HG03064 (cell line): ENCODE measurements around the gene RPS6KA2.

ENCODE experiments used
- ATAC-seq: cut with Tn5 transposase; IDR thresholded peaks from one replicate; pipeline ENCODE4 v1.9.1; 2021; ENCODE audit warnings: low read depth; ENCODE audit not compliant: unreplicated experiment

RPS6KA2 gene

DNA sequence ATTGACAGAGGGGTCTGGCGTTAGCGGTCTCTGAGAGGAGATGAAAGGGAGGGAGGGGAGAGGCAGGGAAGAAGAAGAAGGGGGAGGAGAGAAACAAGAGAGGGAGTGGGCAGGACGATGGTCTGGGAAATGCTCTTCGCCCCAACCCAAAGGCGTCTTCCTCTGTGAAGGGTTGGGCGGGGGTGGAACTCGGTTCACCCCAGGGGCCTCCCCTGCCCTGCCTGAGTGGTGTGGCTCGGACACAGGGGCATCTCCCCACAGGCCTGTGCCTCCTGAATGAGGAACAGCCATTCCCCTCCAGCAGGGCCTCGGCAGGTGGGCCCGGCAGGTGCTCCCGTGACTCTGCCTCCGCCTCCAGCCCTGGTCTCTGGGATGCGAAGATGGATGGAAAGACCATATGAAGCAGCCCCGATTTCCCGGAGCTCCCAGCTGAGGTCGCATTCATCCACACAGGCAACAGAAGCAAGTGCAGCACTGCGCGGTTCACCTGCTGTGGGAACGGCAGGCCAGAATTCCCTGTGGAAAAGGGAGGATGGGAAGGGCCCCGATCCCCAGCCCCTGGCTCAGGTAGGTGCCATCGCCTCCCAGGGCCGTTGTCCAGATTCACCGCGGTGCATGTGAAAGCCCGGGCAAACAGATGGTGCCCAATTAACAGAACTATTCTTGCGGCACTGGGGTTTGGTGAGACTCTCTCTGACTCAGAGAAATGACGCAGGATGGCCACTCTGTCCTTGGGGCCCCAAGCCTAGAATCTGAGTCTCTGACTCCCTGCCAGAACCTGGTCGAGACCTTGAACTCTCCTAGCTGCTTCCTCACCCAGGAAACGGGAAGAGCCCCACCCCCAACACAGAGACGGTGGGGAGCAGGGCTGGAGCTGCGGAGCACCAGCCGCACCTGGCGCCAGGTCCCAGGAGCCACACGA, 29.4 kb upstream of the RPS6KA2 start:
- ATAC-seq, result no peak

DNA sequence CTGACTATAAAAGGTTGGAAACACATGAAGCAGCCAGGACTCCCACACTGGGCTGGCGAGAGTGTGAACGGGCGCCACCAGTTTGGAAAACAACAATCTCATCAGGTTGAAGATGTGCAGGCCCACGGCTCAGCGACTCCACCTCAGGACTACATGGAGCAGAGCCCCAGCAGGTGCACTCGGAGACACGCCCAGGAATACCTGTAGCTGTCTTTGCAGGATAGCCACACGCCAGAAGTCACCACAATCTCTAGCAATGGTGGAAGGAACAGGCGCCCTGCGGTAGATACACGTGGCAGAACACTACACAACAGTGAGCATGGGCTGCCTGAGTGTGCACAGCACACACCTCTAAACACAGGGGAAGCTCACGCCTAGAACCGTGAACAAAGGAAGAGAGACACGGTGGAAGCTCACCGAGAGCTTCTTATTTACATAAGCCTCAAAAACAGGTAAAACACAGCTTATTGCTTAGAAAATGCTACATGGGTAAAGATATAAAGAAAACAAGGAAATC, 28.7 kb upstream of the RPS6KA2 start:
- no peak for ATAC-seq

DNA sequence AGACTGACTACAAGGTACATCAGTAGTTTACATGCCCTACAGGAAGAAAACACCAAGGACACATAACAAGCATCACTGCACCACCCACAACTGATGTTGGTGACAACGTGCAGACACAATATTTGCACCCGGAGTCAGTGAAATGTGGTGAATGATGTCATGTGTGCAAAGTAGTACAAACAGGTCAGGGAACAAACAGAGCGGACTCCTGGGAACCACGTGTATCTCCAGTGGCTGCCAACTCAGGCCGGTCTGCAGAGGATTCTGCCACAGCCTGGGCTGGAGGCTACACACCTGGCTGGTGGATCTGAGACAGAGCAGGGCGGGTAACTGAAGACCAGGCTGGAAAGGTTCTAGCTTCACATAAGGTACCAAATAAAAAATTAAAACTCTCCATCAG, 28.2 kb upstream of the RPS6KA2 start:
- no peak for ATAC-seq

DNA sequence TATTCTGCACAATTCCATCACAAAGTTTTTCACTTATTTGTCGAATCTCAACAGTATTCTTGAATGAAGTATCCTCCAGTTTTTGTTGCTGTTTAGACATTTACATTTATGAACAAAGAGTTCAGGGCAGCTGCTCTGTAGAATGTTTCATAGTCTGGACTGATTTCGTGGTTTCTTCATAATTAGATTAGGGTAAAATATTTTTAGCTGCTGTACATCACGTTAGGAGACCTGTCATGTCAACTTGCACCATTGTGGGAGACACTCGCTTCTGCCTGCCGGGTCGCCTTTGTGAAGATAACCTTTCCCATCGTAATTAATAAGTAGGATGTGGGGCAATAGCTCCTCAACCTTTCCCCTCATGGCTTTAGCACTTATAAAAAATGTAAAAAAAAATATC, 27.5 kb upstream of the RPS6KA2 start:
- ATAC-seq, result no peak

DNA sequence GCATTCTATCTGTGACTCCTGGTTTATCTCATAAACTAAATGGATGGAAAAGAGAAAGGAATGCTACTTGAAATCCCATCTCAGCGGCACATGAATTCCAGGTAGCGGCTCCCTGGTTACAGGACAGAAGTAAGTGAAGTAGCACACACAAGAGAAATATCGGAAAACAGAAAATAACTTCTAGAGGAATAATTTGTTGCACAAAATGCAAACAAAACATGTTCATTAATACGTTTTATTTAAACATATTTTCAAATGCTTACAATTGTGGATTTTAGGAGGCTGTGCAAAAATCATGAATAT, 26.5 kb upstream of the RPS6KA2 start:
- no peak for ATAC-seq

DNA sequence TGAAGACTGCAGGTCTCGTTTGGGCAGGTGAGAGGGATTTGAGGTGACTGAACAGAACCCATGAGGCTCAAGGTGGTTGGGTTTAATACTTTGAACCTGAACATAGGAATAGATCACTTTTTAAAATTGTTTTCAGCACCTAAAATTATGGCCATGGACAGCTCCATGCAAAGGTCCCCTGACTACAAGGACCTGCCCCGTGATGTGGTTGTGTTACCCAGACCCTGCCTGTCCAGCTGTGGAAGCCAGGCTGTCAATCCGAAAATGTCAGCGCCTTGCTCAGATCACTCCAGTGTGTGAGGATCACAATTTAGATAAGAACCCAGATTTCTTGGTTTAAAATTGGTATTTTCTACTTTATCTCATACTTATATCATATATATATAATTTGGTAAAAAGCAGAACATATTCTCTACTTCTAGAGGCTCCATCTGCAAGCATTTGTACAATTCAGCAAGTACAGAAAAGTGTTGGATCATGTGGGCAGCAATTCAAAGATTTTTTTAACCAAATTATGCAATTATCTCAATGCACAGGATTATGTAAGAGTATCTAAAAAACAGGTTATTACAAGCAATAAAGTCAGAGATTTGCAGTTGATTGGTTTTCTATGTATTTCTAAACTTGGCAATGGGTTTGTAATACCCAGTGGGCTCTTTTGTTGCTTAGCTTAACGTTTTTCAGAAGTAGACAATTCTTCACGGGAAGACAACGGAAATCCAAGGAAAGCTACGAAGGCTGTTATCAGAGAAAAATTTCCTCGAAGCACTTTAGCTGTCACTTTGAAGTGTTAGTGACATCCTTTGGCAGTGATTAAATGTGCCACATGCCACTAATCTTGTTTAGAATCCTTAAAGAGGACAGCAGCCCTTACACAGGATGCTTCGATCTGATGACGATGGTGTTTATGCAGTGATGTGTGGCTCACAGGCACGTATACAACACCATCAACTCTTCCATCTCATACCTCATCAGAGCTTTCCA, 24.1 kb upstream of the RPS6KA2 start:
- no peak for ATAC-seq

DNA sequence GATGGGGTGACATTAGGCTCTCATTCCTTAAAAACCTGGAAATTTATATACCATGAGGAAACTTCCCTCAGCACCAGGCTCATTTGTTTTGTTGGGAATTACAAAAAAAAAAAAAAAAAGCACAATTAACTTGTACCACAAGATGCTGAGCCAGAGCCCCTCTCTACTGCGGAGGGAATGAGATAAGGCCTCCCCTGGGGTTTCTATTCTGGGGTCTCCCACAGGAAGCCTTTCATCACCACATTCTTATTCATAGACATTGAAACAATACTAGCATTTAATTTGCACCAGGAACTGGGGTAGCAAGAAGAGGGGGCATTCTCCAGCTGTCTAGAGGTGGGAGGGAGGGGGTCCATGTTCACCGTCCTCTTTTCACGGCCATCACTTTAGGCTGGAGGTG, 23.0 kb upstream of the RPS6KA2 start:
- no peak for ATAC-seq

DNA sequence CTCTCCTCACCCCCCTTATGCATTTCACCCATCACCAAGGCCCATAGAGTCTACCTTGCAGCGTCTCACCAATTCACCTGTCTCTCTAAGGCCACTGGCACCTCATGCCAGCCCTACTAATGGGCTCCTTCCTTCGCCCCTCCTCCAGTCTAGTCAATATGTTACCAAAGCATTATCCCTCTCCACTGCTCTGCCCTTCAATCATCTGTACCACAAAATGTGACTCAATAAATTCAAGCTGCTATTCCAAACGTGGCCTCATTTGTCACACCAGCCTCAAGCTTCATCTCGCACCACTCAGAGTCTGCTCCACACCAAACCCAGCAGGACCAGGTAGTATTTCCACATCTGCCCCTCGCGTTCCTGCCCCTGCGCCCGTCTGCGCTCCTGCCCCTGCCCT, 21.8 kb upstream of the RPS6KA2 start:
- no peak for ATAC-seq

DNA sequence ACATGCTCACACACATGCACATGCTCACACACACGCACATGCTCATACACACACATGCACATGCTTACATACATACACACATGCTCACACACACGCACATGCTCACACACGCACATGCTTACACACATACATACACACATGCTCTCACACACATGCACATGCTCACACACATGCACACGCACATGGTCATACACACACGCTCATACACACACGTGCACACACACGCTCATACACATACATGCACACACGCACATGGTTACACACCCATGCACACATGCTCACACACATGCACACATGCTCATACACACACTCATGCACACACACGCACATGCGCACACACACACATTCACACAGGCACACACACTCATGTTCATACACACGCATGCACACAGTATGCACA, 20.8 kb upstream of the RPS6KA2 start:
- no peak for ATAC-seq

DNA sequence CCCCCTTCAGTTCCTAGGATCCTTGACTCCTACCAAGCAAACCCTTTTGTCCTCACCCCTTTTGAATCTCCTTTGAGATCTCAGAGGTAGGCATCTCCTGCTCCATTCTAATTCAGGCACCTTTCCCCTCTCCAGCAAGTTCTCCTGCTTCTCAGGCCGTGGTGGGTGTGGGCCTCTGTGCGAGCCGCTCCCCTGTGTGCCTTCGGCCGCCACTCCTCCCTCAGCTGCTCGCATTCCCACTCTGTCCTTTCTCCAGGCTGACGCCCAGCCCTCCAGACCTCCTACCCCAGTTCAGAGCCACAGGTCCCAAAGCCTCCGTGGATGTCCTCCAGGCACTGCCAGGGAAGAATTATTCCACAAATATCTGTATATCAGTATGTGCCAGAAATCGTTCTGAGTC, 19.7 kb upstream of the RPS6KA2 start:
- no peak for ATAC-seq

DNA sequence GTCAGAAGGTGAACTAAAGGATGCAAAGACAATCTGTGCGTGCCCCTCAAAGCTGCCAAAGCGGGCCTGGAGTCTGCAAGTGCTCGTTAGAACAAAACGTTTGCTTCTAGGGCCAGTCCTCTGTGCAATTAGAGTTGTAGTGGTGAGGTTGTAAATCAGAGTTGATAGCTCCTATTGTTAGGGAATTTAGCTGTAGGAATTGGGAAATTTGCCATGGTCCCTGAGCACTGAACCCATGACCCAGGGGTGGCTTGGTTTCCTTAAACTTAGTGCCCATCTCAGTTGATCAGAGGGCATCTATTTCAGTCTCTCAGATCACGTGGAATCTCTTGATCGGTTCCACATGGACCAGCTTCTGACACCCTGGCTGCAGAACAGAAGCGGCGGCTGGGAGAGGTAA, 18.8 kb upstream of the RPS6KA2 start:
- no peak for ATAC-seq

DNA sequence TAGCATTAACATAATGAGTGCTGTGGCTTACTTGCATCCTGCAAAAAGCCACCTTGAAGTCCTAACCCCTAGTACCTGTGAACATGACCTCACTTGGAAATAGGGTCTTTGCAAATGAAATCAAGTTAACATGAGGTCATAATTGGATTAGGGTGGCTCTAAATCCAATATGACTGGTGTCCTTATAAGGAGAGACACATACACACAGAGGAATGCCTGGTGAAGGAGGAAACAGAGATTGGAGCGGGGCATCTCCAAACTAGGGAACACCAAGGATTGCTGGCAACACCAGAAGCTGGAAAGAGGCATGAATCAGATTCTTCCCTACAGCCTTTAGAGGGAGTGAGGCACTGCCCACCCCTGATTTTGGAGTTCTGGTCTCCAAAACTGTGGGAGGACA, 17.6 kb upstream of the RPS6KA2 start:
- ATAC-seq, result no peak

DNA sequence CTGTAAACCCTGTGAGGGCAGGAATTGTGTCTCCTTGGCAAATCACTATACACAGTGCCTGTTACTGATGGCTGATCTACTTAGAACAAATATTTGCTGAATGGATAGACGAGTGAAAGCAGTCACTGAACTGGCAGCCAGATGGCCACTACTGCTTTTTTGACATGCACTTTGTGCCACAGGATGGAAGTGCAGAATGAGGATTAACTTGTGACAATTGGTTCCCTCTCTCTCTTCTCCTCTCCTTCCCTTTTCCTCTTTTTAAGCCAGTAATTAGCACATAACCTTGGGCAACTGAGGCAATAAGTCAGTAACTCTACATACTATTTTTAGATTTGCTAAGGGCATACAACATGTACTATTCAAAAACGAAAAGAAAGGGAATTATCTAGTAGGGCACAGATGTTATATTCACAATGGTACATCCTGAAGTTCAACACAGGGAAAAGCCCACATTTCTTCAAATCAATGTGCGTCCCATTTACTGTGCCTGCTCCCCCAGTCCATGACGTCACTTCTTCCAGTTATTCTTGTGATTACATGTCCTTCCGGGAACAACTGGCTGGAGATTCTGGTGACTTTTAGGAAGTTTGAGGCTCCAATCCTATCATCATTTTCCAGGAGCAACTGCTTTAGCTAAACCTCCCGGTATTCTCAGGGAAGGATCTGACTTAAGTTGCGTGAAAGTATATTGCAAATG, 17.0 kb upstream of the RPS6KA2 start:
- ATAC-seq, result no peak

DNA sequence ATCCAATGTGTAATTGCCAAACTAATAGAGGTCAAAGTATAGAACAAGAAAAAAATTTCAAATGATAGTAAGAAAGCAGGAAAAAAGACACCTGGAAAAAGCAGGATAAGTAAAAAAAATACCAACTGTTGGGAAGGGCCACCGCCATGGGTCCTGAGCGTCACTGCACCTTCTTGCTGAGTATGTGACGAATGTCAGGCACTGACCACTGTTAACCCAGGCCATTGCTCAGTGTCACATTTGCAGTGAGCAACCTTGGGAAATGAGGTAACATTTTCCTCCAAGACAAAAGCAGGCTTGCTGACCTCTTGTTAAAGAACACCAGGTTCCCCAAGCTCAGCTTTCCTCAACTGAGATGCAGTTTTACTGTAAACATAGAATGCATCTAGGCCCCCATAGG, 15.6 kb upstream of the RPS6KA2 start:
- ATAC-seq, result no peak

DNA sequence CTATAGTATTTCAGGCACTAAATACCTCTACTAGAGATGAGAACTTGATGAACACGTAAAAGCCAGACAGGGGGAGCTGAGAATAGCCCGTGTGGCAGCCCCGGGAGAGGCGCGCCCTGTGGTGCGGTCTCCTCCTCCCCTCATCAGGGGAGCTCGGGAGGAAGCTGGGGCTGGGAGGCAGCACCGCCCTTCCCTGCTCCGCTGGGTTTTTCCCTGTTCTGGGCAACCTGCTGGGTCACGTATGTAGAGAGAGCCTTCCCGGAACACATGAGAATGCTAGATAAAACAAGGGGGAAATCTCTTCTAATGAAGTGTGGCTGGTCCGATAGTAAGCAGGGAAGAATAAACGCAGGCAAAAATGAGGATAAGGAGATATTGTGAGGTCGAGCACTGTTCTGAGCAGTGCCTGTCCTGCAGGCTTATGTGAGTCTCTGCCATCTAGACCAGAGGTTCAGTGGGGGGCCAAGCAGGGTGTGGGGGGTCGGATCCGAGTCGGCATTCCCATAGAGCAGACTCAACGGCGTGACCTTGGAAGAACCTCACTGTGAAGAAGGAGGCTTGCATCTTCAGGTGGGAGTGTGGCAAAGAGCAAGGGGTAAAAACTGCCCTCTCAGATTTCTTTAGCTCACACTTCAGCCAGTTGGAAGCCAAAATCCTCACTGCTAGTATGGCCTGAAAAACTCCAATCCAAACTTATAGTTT, 13.4 kb upstream of the RPS6KA2 start:
- ATAC-seq, result no peak

DNA sequence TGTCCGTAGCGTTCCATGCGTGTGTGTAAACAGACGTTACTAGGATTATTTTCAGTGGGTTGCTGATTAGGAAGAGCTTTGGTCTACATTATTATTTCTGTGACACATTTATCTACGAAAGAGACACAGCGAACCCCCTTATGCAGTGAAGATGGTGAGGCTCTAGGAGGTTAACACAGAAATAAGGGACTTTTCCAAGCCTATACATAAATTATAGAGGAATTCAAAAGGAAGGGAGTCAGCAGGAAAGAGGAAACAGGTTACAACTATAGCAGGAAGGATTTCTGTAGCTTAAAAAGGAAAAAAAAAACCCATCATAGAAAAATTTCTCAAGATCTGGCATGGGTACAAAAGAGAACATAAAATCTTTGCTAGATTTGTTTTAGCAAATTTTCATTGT, 12.9 kb upstream of the RPS6KA2 start:
- ATAC-seq, result no peak

DNA sequence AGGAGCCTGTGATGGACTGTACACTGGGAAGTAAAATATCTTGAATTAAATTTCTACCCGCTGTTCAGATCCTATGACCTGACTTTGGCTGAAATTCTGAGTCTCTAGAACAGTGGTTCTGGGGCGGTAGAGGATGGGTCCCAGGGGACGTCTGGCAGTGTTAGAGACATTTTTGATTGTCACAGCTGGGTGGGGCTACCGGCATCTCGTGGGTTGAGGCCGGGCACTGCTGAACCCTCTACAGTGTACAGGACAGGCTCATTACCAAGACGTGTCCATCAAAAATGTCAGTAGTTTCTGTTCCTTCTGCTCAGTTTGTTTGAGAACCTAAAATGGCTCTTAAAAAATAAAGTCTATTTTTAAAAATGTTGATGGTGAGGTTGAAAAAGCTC, 11.5 kb upstream of the RPS6KA2 start:
- no peak for ATAC-seq

DNA sequence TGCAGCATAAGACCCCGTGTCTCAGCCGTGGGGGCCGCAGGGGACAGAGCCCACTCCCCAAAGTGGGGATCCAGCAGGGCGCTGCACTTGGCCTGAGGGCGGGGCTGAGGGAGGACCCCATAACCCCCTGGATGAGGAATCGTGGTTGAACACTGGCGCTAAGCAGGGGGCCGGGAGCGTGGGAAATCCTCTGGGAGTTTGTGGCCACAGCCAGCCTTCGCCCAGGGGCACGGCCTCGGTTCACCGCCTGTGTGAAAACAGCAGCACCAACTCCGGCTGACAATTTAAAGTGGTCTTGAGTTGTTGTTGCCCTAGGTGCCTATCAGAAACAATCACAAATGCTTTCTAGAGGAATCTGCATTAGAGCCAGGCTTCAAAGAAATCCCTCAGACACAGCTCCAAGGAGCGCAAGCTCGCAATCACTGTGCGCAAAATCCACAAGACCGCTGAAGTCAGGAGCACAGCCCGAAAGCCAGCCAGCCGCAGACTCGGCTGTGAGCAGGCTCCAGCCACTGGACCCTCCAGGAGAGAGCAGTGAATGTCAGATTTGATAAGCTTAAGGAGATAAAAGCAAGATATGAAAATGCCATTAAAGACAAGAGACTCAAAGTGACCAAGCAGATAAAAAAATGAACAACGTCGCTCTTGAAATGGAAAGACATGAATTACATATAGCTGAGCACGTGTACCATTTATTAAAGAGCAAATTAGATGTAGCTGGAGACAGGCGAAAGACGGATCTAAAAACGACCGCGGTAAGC, 10.9 kb upstream of the RPS6KA2 start:
- no peak for ATAC-seq

DNA sequence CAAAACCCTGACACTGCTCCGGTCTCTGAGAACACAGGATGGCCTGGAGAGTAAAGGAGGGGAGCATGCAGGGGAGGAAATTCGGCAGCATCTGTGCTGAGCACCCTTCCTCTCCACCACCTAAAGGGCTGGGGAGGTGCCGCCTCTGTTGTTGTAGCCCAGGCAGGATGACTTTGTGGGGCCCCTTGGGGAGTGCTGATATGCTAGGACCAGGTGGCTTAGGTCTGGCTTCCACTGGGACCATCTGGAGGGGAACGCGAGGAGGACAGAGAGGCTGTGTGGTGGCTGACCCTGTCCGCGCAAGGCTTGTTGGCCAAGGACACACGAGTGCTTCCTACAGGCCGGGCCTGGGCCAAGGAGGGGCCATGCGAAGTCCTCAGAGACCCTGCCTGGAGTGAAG, 9.9 kb upstream of the RPS6KA2 start:
- no peak for ATAC-seq
